HTERT RPE-1 (cell line): Measurements from ENCODE around the gene SLC30A7.

Source experiments
- in situ Hi-C: fragments of 300-500 bp; cut with MboI; formaldehyde crosslinking; loops from 4 replicates; pipeline ENCODE4 v1.14.3; 2020; ENCODE audit warnings: low sequenced_read_pairs

Gene SLC30A7

GRCh38 chr1:101022294-101022693 is 126.4 kb downstream of the SLC30A7 start:
- in situ Hi-C loops = no loop called here

DNA sequence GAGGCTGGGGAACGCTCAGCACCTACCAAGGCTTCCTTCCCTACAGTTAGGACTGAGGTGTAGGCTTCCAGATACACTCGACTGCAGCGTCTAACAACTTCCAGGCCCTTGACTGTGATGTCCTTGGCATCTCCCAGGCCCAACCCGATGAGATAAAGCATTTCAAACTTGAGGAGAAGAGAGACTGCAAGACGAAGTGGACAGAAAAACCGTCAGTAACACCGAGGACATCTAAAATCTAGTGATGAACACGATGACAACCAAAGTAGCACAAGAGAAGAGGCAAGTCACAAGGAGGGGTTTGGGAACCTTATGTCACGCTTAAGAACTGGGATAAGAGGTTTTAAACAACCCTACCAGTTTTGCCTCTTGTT is 129.4 kb downstream of the SLC30A7 start:
- in situ Hi-C loops = no loop called here

DNA sequence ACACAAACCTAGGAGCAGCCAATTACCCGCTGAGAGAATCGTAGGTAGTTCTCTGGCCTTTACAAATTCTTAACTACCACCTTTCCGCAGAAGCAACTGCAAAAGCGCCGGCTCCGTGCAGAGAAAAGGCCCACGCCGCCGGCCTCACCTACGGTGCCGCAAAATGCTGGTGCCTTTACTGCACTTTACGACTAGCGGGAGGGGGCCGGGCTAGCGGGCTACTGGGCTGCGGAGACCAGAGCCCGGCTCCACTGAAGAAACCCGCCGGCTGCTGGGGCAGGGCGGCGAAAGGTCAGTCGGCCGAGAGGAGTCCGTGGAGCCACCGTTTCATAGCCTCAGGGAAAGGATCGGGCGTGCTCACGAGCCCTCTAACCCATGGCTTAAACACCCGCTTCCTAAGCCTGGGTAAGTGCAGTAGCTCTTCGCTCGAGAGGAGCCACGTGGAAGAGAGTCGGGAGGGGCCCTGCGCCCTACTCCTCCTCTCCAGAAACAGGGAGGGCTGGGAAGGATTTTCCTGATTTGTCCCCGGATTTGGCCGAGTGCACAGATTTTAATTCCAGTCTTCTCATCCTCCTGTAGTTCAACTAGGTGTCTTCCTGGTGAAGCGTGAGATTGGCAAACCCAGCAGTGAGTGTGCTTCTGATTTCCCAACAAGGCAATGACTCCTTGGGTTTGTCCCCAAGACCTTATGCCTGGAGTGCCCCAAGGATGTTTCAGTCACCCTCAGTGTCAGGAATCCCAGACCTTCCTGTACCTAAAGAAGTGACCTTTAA is 130.0 kb downstream of the SLC30A7 start, which contains the start of gene DPH5:
Gene DPH5 (minus strand): TSS at position 128 of the 773 bp plus-strand sequence. CDS start 341 bp downstream, outside the sequence.
- in situ Hi-C loops = no loop called here

- in situ Hi-C loops = no loop called here
Observed at GRCh38 chr1:101026430-101026788, 130.5 kb downstream of the SLC30A7 start.

DNA sequence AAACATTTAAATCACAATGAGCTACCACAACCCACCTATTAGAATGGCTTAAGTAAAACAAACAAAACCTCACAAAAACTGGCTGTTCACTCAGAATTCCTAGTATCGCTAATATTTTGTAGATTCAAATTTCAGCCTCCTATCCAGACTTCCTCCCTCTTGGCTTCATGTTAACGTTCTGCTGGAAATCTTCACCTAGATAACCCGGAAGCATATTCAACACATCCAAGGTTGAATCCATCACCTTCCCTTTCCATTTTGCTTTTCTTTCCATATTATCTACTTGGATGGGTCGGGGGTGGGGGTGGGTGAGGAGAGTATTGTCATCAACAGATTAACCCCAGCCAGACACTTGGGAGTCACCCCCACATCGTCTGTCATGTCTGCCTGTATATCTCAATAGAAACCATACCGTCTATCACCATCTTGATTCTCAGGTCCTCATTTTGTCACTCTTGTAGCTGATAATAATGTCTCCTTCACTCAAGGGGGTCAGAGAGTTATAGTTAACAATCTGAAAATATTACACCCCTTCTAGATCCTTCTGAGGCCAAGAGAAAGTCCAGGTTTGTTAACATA is 131.4 kb downstream of the SLC30A7 start:
- in situ Hi-C loops = no loop called here

DNA sequence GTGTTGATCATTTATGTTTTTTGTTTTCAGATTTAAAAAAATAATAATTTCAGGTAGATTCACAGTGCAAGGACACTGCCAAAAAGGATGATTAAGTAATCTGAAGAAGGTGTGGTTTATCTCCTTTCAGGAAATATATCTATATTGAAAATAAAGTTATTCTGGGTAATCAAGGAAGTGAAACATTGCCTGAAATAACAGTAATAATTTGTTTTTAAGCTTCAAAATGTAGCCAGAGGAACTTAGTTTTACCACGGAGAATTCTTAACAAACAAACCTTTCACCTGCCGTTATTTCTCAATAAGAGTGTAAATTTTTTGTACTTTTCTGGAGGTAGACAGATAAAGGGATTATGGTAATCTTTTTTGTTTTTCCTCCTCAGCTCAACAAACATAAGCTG is 132.6 kb downstream of the SLC30A7 start:
- in situ Hi-C loops = no loop called here

DNA sequence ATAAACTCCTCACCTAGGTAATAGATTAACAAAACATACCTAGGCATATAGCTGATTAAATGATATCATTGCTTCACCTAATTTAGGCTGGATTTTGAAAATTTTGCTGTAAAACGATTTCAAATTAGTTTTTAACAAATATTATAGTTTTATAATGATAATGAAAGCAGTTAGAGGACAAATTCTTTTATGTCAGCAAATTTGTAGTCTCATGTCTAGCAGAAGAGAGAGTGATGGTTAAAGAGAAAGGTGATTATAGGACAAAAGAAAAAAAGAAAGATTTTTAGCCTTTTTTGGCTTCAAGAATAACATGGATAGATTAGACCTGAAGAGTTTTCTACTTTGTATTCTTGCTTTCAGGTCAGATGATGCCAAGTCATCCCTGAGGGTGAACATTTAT is 133.3 kb downstream of the SLC30A7 start:
- in situ Hi-C loops = no loop called here

- in situ Hi-C loops = no loop called here
Observed at GRCh38 chr1:101030881-101031280, 135.0 kb downstream of the SLC30A7 start.
